ENCODE results near the gene OBSL1. TPM values are rescaled to one million over a fixed set of nuclear protein-coding genes. Genes with fewer than 3 reads are reported as not detected.

OBSL1 gene
- total RNA-seq, 1 experiment from 2014 or later = 67.8 TPM

DNA sequence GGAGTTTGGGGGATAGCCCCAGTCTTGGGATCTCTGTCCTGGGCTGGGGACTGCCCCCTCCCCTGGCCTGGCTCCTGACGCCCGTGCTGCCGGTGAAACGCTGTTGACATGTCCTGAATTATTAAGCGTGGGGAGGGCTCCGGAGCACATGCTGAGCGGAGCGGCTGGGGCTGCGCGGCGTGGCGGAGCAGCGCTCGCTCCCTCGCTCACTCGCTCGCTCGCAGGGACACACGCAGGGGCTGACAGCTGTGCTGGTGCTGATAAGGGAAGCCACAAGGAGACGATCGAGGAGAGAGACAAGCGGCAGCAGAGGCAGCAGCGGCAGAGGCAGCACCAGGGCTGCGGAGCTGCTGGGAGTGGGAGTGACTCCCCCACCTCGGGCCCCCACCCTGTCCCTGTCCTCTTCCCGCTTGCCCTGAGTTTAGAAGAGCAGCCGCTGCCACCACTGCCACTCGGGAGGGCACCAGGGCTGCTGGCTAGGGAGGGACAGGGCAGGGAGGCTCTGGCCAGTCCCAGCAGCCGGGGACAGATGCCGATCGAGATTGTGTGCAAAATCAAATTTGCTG lies 57.1 kb downstream of the OBSL1 start, which contains the start of gene ASIC4:
Gene ASIC4, plus strand, starts transcription at position 287 of the 566 bp plus-strand sequence. Its CDS starts 243 bp downstream, at position 530.
- peak; percentile 76 to 84 for DNase-seq
- Histone ChIP-seq H3K27ac (peak within 1 kb of the TSS; percentile 75; the same call in 1 of the 2 replicates), H3K36me3 (no peaks in the 10 kb centered on the region), H3K9me3 (replicated peaks) (no peaks in the 10 kb centered on the region), H3K4me3 (peak within 1 kb of the TSS; percentile 32), H3K4me1 (peaks cover 38% of the 10 kb centered on the region), H3K27me3 (no peaks in the 10 kb centered on the region; the same call in 1 of the 2 replicates)

GRCh38 chr2:219513787-219514186 lies 57.6 kb downstream of the OBSL1 start:
- H3K4me1 ChIP-seq = peaks cover 41% of the 10 kb centered on the region
- DNase-seq = peak in 1 of 2 experiments; percentile 51
- no peaks in the 10 kb centered on the region; the same call in 1 of the 2 replicates for H3K27me3 ChIP-seq
- no peaks in the 10 kb centered on the region for H3K9me3 ChIP-seq (replicated peaks)
- H3K4me3 ChIP-seq = peak overlapping the region; percentile 32
- H3K27ac ChIP-seq = no peak overlapping the region
- no peaks in the 10 kb centered on the region for H3K36me3 ChIP-seq

GRCh38 chr2:219512524-219513216 lies 58.7 kb downstream of the OBSL1 start:
- peak overlapping the region; percentile 11; the same call in 1 of the 2 replicates for H3K4me3 ChIP-seq
- peak overlapping the region; percentile 75 for H3K27ac ChIP-seq
- DNase-seq = peak; percentile 81 to 88
- no peaks in the 10 kb centered on the region for H3K9me3 ChIP-seq (replicated peaks)
- H3K27me3 ChIP-seq = no peaks in the 10 kb centered on the region; the same call in 1 of the 2 replicates
- peaks cover 50% of the 10 kb centered on the region for H3K4me1 ChIP-seq
- no peaks in the 10 kb centered on the region for H3K36me3 ChIP-seq

- Histone ChIP-seq H3K27me3 (no peaks in the 10 kb centered on the region; the same call in 1 of the 2 replicates), H3K4me1 (peaks cover 53% of the 10 kb centered on the region), H3K9me3 (replicated peaks) (no peaks in the 10 kb centered on the region), H3K4me3 (peak overlapping the region; percentile 21; the same call in 1 of the 2 replicates), H3K27ac (peak overlapping the region; percentile 75), H3K36me3 (no peaks in the 10 kb centered on the region)
- peak; percentile 67 to 79 for DNase-seq
Measured at GRCh38 chr2:219511547-219512325, 59.6 kb downstream of the OBSL1 start.

- DNase-seq = no peak
- Histone ChIP-seq H3K9me3 (replicated peaks) (no peaks in the 10 kb centered on the region), H3K27me3 (no peaks in the 10 kb centered on the region; the same call in 1 of the 2 replicates), H3K36me3 (no peaks in the 10 kb centered on the region), H3K4me1 (peaks cover 53% of the 10 kb centered on the region), H3K4me3 (peak overlapping the region; percentile 47), H3K27ac (peak overlapping the region; percentile 44)
Measured at GRCh38 chr2:219510512-219511135, 60.7 kb downstream of the OBSL1 start.

- H3K4me3 ChIP-seq = peak overlapping the region; percentile 47
- peaks cover 53% of the 10 kb centered on the region for H3K4me1 ChIP-seq
- H3K27me3 ChIP-seq = no peaks in the 10 kb centered on the region; the same call in 1 of the 2 replicates
- H3K9me3 ChIP-seq (replicated peaks) = no peaks in the 10 kb centered on the region
- peak; percentile 82 to 85 for DNase-seq
- peak overlapping the region; percentile 44 for H3K27ac ChIP-seq
- no peaks in the 10 kb centered on the region for H3K36me3 ChIP-seq
Measured at GRCh38 chr2:219509780-219510511, 61.4 kb downstream of the OBSL1 start.

GRCh38 chr2:219508971-219509779 lies 62.2 kb downstream of the OBSL1 start:
- Histone ChIP-seq H3K36me3 (no peaks in the 10 kb centered on the region; the same call in 1 of the 2 replicates), H3K4me1 (peaks cover 53% of the 10 kb centered on the region), H3K27ac (no peak overlapping the region; the same call in 1 of the 2 replicates), H3K9me3 (replicated peaks) (no peaks in the 10 kb centered on the region), H3K4me3 (peak overlapping the region; percentile 47), H3K27me3 (no peaks in the 10 kb centered on the region)
- DNase-seq = peak in 1 of 2 experiments; percentile 35

DNA sequence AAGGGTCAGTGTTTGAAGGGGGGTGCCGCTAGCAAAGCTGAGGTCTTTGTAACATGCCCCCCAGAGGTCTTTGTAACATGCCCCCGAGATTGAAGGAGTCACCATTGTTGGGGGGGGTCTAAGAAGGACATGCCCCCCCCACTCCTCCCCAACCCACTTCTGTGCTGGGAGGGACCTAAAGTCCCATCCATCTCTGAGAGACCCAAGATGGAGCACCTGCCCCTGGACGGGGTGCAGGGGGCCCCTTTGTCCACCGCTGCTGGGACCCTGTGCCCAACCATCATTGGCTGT lies 63.0 kb downstream of the OBSL1 start:
- Histone ChIP-seq H3K27ac (no peak overlapping the region), H3K27me3 (no peaks in the 10 kb centered on the region), H3K4me1 (peaks cover 47% of the 10 kb centered on the region)

DNA sequence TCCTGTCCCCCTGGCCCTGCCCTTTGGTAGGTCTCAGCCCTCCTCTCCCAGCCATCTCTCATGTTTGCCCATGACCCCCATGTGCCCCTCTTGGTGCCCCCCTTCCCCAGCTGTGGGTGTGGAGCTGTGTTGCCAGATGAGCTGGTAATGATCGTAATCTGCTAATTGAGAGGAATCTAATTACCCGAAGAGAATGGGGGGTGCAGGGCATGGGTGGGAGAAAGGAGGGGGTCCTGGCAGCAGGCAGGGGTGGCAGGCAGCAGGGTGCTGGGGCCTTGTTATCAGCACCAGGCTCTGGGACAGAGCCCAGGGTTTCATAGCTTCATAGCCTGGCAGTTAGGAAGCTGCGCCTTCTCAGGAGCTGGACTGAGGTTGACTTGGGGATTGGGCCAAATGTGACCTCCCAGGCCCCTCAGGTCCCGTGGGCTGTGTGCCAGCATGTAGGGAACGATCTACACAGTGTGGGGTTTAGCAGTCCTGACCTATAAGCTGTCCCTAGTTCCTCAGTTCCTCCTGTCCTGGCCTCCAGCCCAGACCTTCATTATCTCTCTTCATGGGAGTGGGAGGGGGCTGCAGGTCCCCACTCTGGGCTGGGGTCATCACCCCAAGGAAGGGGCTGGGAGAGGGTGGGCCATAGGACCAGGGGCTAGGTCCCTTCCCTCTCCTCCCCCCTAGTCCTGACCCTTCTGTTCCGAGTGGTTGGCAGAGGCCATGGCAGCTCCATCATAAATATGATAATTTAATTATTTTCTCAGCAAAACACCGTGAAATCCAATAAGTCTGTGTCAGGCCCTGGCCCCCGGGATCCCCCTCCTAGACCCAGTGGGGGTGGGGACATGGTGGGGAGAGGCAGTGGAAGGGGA lies 63.5 kb downstream of the OBSL1 start:
- no peak overlapping the region for H3K27ac ChIP-seq

More for the DNA sequence above, 63.0 kb downstream of the OBSL1 start:
- Histone ChIP-seq H3K36me3 (no peaks in the 10 kb centered on the region; the same call in 1 of the 2 replicates), H3K4me3 (no peak overlapping the region), H3K9me3 (replicated peaks) (no peaks in the 10 kb centered on the region)
- no peak for DNase-seq

GRCh38 chr2:219506802-219507526 lies 64.4 kb downstream of the OBSL1 start:
- Histone ChIP-seq H3K27me3 (no peaks in the 10 kb centered on the region), H3K4me1 (peaks cover 33% of the 10 kb centered on the region), H3K9me3 (replicated peaks) (no peaks in the 10 kb centered on the region), H3K27ac (no peak overlapping the region), H3K4me3 (no peak overlapping the region), H3K36me3 (no peaks in the 10 kb centered on the region; the same call in 1 of the 2 replicates)
- DNase-seq = no peak

More for the DNA sequence above, 63.5 kb downstream of the OBSL1 start:
- H3K4me3 ChIP-seq = no peak overlapping the region
- peaks cover 41% of the 10 kb centered on the region for H3K4me1 ChIP-seq
- no peak for DNase-seq
- H3K27me3 ChIP-seq = no peaks in the 10 kb centered on the region
- no peaks in the 10 kb centered on the region for H3K9me3 ChIP-seq (replicated peaks)
- no peaks in the 10 kb centered on the region; the same call in 1 of the 2 replicates for H3K36me3 ChIP-seq

DNA sequence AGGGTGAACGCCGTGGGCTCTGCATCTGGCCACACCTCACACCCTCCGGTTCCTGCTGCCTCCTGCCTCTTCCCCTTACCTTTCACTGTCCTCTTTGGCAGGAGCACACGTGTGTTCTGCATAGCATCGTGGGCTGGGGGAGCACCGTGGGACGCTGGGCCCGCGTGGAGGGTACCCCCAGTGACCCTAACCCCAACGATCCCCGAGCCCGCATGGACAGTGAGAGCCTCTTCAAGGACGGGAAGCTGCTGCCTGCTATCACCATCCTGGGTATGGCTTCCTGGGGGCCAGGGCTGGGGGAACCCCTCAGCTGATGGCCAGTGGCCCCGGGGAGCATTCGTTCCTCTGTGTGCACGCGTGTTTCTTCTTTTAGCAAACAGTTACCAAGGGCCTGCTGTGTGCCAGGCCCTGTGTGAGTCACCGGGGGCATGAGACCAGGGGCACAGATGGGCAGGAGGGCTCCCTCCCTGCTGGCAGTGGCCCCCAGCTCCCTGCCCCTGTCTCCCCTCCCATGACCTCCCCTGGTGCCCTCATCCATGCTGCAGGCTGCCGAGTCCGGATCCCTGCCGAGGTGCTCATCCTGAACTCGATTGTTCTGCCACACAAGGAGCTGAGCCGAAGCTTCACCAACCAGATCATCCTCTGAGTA lies 65.1 kb downstream of the OBSL1 start:
- H3K27ac ChIP-seq = no peak overlapping the region
- H3K9me3 ChIP-seq (replicated peaks) = no peaks in the 10 kb centered on the region
- H3K36me3 ChIP-seq = no peaks in the 10 kb centered on the region; the same call in 1 of the 2 replicates
- DNase-seq = no peak
- H3K4me3 ChIP-seq = no peak overlapping the region
- H3K4me1 ChIP-seq = peaks cover 28% of the 10 kb centered on the region
- no peaks in the 10 kb centered on the region for H3K27me3 ChIP-seq

Data from SJCRH30 (cell line).